HEK293 (cell line): ENCODE results near the gene LPP.

ENCODE experiments used
- ZNF133 ChIP-seq: fragments of 450-650 bp; formaldehyde crosslinking; IDR thresholded peaks from 2 replicates; pipeline ENCODE4 v1.5.1; 2016; ENCODE audit warnings: missing biosample characterization, missing genetic modification characterization
- ZSCAN30 ChIP-seq: fragments of 450-650 bp; IDR thresholded peaks from 2 replicates; pipeline ENCODE4 v1.5.1; 2018; ENCODE audit warnings: missing biosample characterization, mild to moderate bottlenecking, missing genetic modification characterization, moderate library complexity
- TF ChIP-seq, protein P1 (sequence below): fragments of 450-650 bp; formaldehyde crosslinking; IDR thresholded peaks from 2 replicates; pipeline ENCODE4 v1.5.1; 2016; ENCODE audit warnings: missing biosample characterization, missing genetic modification characterization
- TF ChIP-seq, protein P2 (sequence below): fragments of 450-650 bp; formaldehyde crosslinking; IDR thresholded peaks from 2 replicates; pipeline ENCODE4 v1.5.1; 2016; ENCODE audit warnings: missing biosample characterization, missing genetic modification characterization, low read depth
- TF ChIP-seq, protein P3 (sequence below): fragments of 450-650 bp; formaldehyde crosslinking; IDR thresholded peaks from 2 replicates; pipeline ENCODE4 v1.5.1; 2016; ENCODE audit warnings: missing biosample characterization, missing genetic modification characterization

DNA sequence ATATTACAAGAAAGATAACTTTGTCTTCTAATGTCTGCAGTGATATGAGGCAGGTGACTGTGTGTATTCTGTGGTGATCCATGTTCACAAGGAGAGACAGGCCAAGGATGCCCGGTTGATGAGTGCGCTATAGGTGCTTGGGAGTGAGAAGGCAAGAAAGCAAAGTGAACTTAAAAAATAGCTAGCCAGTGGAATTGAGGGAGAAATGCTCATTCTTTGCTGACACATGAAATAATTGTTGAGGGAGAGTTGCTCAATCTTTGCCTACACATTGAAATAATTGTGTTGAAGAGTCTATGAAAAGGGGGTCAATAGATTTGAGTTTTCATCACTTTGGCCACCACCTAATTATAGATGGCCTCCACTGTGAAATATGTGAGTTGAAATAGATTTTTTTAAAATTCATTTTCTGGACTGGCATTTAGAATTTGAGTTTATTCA lies 156.3 kb downstream of the LPP start:
- TF ChIP-seq, protein P1, sequence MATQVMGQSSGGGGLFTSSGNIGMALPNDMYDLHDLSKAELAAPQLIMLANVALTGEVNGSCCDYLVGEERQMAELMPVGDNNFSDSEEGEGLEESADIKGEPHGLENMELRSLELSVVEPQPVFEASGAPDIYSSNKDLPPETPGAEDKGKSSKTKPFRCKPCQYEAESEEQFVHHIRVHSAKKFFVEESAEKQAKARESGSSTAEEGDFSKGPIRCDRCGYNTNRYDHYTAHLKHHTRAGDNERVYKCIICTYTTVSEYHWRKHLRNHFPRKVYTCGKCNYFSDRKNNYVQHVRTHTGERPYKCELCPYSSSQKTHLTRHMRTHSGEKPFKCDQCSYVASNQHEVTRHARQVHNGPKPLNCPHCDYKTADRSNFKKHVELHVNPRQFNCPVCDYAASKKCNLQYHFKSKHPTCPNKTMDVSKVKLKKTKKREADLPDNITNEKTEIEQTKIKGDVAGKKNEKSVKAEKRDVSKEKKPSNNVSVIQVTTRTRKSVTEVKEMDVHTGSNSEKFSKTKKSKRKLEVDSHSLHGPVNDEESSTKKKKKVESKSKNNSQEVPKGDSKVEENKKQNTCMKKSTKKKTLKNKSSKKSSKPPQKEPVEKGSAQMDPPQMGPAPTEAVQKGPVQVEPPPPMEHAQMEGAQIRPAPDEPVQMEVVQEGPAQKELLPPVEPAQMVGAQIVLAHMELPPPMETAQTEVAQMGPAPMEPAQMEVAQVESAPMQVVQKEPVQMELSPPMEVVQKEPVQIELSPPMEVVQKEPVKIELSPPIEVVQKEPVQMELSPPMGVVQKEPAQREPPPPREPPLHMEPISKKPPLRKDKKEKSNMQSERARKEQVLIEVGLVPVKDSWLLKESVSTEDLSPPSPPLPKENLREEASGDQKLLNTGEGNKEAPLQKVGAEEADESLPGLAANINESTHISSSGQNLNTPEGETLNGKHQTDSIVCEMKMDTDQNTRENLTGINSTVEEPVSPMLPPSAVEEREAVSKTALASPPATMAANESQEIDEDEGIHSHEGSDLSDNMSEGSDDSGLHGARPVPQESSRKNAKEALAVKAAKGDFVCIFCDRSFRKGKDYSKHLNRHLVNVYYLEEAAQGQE (tag by site-specific recombination): no peak
- TF ChIP-seq, protein P2, sequence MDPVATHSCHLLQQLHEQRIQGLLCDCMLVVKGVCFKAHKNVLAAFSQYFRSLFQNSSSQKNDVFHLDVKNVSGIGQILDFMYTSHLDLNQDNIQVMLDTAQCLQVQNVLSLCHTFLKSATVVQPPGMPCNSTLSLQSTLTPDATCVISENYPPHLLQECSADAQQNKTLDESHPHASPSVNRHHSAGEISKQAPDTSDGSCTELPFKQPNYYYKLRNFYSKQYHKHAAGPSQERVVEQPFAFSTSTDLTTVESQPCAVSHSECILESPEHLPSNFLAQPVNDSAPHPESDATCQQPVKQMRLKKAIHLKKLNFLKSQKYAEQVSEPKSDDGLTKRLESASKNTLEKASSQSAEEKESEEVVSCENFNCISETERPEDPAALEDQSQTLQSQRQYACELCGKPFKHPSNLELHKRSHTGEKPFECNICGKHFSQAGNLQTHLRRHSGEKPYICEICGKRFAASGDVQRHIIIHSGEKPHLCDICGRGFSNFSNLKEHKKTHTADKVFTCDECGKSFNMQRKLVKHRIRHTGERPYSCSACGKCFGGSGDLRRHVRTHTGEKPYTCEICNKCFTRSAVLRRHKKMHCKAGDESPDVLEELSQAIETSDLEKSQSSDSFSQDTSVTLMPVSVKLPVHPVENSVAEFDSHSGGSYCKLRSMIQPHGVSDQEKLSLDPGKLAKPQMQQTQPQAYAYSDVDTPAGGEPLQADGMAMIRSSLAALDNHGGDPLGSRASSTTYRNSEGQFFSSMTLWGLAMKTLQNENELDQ (tag by site-specific recombination): no peak
- TF ChIP-seq ZSCAN30 (no peak), ZNF133 (no peak)
- TF ChIP-seq, protein P3, sequence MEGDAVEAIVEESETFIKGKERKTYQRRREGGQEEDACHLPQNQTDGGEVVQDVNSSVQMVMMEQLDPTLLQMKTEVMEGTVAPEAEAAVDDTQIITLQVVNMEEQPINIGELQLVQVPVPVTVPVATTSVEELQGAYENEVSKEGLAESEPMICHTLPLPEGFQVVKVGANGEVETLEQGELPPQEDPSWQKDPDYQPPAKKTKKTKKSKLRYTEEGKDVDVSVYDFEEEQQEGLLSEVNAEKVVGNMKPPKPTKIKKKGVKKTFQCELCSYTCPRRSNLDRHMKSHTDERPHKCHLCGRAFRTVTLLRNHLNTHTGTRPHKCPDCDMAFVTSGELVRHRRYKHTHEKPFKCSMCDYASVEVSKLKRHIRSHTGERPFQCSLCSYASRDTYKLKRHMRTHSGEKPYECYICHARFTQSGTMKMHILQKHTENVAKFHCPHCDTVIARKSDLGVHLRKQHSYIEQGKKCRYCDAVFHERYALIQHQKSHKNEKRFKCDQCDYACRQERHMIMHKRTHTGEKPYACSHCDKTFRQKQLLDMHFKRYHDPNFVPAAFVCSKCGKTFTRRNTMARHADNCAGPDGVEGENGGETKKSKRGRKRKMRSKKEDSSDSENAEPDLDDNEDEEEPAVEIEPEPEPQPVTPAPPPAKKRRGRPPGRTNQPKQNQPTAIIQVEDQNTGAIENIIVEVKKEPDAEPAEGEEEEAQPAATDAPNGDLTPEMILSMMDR: no peak
